HG02970 (cell line): ENCODE results near the gene DLGAP4.
"Not testable (repeated sequence)": the region's sequence is repeated elsewhere in the genome, so short reads cannot be mapped to it uniquely, and the experiment has no call there.

Source experiments
- ATAC-seq: cut with Tn5 transposase; IDR thresholded peaks from one replicate; pipeline ENCODE4 v1.9.1; 2021; ENCODE audit warnings: mild to moderate bottlenecking, moderate library complexity, moderate number of reproducible peaks; ENCODE audit not compliant: unreplicated experiment, low FRiP score

Gene DLGAP4

GRCh38 chr20:36519944-36520343, 213.8 kb downstream of the DLGAP4 start:
- no peak for ATAC-seq

GRCh38 chr20:36521526-36521925, 215.4 kb downstream of the DLGAP4 start:
- no peak for ATAC-seq

- ATAC-seq, result not testable (repeated sequence)
Observed at GRCh38 chr20:36522412-36522811, 216.3 kb downstream of the DLGAP4 start.

- ATAC-seq, result no peak
Observed at GRCh38 chr20:36523341-36523740, 217.2 kb downstream of the DLGAP4 start.

- ATAC-seq, result no peak
Observed at GRCh38 chr20:36525620-36526365, 219.7 kb downstream of the DLGAP4 start.

GRCh38 chr20:36526521-36527011, 220.4 kb downstream of the DLGAP4 start:
- ATAC-seq, result no peak

- ATAC-seq, result no peak
Observed at GRCh38 chr20:36527331-36528125, 221.4 kb downstream of the DLGAP4 start.

- ATAC-seq, result no peak
Observed at GRCh38 chr20:36528176-36528874, 222.2 kb downstream of the DLGAP4 start.

- ATAC-seq, result no peak
Observed at GRCh38 chr20:36528875-36529417, 222.8 kb downstream of the DLGAP4 start.

GRCh38 chr20:36532388-36532787, 226.2 kb downstream of the DLGAP4 start:
- ATAC-seq, result no peak

GRCh38 chr20:36532822-36533221, 226.7 kb downstream of the DLGAP4 start:
- ATAC-seq, result no peak

- ATAC-seq, result no peak
Observed at GRCh38 chr20:36538026-36538722, 232.0 kb downstream of the DLGAP4 start.

- ATAC-seq, result no peak
Observed at GRCh38 chr20:36540551-36541211, 234.5 kb downstream of the DLGAP4 start.

GRCh38 chr20:36541227-36541767, 235.2 kb downstream of the DLGAP4 start, which contains the start of gene MYL9:
TSS of gene MYL9 (plus strand) at chr20:36541519. CDS start at chr20:36544885, 3,366 bp downstream.
- no peak for ATAC-seq

GRCh38 chr20:36541768-36542488, 235.8 kb downstream of the DLGAP4 start:
- no peak for ATAC-seq

GRCh38 chr20:36542516-36543183, 236.5 kb downstream of the DLGAP4 start:
- no peak for ATAC-seq

- no peak for ATAC-seq
Observed at GRCh38 chr20:36543184-36544133, 237.3 kb downstream of the DLGAP4 start.
